DOHH2 (cell line): ENCODE results near the gene RGMA.

Source experiments
- H3F3A ChIP-seq: fragments of 200-600 bp; sonication (generic), shearing (Covaris generic); 2 replicates; pipeline ENCODE4 v1.6.0; 2016; ENCODE audit warnings: antibody characterized with exemption, mild to moderate bottlenecking; ENCODE audit not compliant: control insufficient read depth, insufficient read depth
- H3K27ac ChIP-seq: fragments of 200-600 bp; sonication (generic); 2 replicates; pipeline ENCODE4 v1.5.1; 2014; ENCODE audit warnings: low read depth, mild to moderate bottlenecking, low read length, moderate library complexity
- H3K27me3 ChIP-seq: fragments of 200-600 bp; sonication (generic); 2 replicates; pipeline ENCODE4 v1.6.1; 2014; ENCODE audit warnings: mild to moderate bottlenecking, low read length, mixed read lengths; ENCODE audit not compliant: control insufficient read depth
- H3K36me3 ChIP-seq: fragments of 200-600 bp; sonication (generic); 2 replicates; pipeline ENCODE4 v1.6.1; 2014; ENCODE audit warnings: mild to moderate bottlenecking, low read length, moderate library complexity, mixed read lengths; ENCODE audit not compliant: control insufficient read depth
- H3K4me1 ChIP-seq: fragments of 200-600 bp; sonication (generic); 2 replicates; pipeline ENCODE4 v1.6.1; 2014; ENCODE audit warnings: mild to moderate bottlenecking, low read length, mixed read lengths; ENCODE audit not compliant: control insufficient read depth
- H3K4me2 ChIP-seq: fragments of 200-600 bp; sonication (generic); 2 replicates; pipeline ENCODE4 v1.6.0; 2014; ENCODE audit warnings: mild to moderate bottlenecking, low read length, moderate library complexity
- H3K4me3 ChIP-seq: fragments of 200-600 bp; sonication (generic); 2 replicates; pipeline ENCODE4 v1.5.1; 2014; ENCODE audit warnings: mild to moderate bottlenecking, low read length, mixed read lengths
- H3K79me2 ChIP-seq: fragments of 200-600 bp; sonication (generic); 2 replicates; pipeline ENCODE4 v1.6.1; 2014; ENCODE audit warnings: mild to moderate bottlenecking, low read length, mixed read lengths; ENCODE audit not compliant: control insufficient read depth
- H3K9me2 ChIP-seq: fragments of 200-600 bp; sonication (generic); replicated peaks from 2 replicates; pipeline ENCODE4 v1.6.1; 2014; ENCODE audit warnings: mild to moderate bottlenecking, low read length, mixed read lengths; ENCODE audit not compliant: control insufficient read depth
- H3K9me3 ChIP-seq: fragments of 200-600 bp; sonication (generic); 2 replicates; pipeline ENCODE4 v1.6.1; 2014; ENCODE audit warnings: antibody characterized with exemption, low read length, mixed read lengths; ENCODE audit not compliant: control insufficient read depth, insufficient read depth
- H4K20me1 ChIP-seq: fragments of 200-600 bp; sonication (generic); 2 replicates; pipeline ENCODE4 v1.6.0; 2014; ENCODE audit warnings: low read depth, mild to moderate bottlenecking, antibody characterized with exemption, low read length, moderate library complexity; ENCODE audit not compliant: control insufficient read depth, insufficient read depth
- EZH2phosphoT487 ChIP-seq: fragments of 200-600 bp; sonication (generic); IDR thresholded peaks from 2 replicates; pipeline ENCODE4 v1.6.1; 2017; ENCODE audit warnings: borderline replicate concordance, mild to moderate bottlenecking, antibody characterized with exemption, low read length, moderate library complexity, mixed read lengths
- TF ChIP-seq, protein P1 (sequence below): fragments of 200-600 bp; sonication (generic); IDR thresholded peaks from one replicate; pipeline ENCODE4 v1.5.1; 2014; ENCODE audit warnings: antibody characterized with exemption, mild to moderate bottlenecking, low read depth, low read length; ENCODE audit not compliant: poor library complexity, severe bottlenecking

RGMA gene

DNA sequence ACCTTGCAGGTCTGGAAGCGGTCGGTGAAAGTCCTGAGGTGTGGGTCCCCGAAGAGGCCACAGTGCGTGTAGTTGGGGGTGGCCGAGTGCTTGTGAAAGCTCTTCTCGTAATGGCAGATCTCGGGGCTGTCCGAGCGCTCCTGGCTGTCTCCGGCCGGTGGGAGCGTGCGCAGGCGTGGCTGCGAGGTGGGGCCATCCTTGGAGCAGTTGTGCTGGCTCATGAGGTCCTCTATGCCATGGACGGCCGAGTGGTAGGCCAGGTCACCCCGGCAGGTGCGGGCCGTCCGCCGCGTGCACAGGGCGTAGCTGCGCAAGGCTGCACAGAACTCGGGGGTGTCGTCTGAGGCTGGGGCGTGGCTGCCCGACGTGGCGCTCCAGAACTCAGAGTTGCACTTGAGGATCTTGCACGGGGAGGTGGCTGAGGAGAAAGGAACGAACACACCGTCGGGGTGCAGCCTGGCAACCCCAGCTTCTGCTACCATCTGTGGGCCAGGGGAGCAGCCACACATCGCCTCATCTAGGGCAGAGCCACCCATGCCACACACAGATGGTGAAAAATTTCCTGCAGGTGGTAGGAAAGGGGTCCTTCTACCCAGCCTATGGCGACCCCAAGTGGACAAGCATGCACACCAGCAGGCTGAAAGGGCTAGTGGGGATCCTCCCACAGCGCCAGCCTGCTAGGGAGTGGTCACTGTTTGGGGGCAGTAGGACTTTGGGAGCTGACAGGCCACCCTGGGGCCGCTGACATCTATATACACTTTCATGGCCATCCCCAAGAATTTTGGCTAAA, 36.7 kb downstream of the RGMA start:
- no peaks in the 10 kb centered on the region for H3K9me2 ChIP-seq
- no peaks in the 10 kb centered on the region for H3K27me3 ChIP-seq
- H3K4me1 ChIP-seq, result peaks cover 5% of the 10 kb centered on the region; the same call in 1 of the 2 replicates
- H3K27ac ChIP-seq, result no peak overlapping the region
- no peaks in the 10 kb centered on the region for H3K79me2 ChIP-seq
- H3K4me3 ChIP-seq, result no peak overlapping the region
- no peaks in the 10 kb centered on the region for H3F3A ChIP-seq
- no peaks in the 10 kb centered on the region for H4K20me1 ChIP-seq
- H3K4me2 ChIP-seq, result no peak overlapping the region
- no peaks in the 10 kb centered on the region for H3K36me3 ChIP-seq
- no peaks in the 10 kb centered on the region for H3K9me3 ChIP-seq
- TF ChIP-seq, protein P1, sequence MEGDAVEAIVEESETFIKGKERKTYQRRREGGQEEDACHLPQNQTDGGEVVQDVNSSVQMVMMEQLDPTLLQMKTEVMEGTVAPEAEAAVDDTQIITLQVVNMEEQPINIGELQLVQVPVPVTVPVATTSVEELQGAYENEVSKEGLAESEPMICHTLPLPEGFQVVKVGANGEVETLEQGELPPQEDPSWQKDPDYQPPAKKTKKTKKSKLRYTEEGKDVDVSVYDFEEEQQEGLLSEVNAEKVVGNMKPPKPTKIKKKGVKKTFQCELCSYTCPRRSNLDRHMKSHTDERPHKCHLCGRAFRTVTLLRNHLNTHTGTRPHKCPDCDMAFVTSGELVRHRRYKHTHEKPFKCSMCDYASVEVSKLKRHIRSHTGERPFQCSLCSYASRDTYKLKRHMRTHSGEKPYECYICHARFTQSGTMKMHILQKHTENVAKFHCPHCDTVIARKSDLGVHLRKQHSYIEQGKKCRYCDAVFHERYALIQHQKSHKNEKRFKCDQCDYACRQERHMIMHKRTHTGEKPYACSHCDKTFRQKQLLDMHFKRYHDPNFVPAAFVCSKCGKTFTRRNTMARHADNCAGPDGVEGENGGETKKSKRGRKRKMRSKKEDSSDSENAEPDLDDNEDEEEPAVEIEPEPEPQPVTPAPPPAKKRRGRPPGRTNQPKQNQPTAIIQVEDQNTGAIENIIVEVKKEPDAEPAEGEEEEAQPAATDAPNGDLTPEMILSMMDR, result peak; percentile 50
- no peak for TF ChIP-seq EZH2phosphoT487

DNA sequence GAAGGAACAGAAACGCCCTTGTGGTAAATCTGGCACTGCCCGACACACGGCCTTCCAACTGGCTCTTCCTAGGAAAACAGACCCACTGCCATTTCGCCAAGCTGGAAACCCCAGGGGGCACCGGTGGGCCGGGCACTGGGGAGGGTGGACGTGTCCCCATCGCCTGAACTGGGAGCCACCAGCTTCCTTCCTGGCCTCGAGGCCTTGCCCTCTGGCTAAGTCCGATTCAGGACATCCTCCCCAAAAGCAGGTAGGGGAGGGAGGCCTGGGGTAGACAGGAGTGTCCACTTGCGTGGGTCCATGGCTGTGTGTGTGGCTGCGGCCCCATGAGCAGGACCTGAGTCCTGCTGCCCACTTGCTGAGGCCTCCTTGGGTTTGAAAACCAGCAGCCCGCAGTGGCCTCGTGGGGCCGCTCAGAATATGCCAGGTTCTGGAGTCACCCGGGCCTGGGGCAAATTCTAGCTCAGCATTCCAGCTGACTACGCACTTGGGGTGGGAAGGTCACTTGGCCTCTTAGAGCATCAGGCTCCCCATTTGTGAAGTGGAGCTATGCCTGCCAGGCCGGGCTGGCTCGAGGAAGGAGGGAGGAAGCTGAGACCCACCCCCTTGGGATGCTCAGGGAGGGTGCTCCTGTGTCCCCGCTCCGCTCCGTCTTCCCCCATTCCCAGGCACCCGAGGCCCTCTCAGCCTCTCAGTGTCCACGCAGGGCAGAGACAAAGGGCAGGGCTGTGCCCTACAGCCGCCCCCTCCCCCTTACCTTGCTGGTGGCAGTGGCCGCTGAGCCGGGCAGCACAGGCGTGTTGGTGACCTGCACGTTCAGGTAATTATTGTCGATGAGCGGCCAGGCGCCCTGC, 37.5 kb downstream of the RGMA start:
- H3K36me3 ChIP-seq, result no peaks in the 10 kb centered on the region
- no peaks in the 10 kb centered on the region for H3K9me3 ChIP-seq
- H3K27ac ChIP-seq, result no peak overlapping the region
- no peaks in the 10 kb centered on the region for H3K79me2 ChIP-seq
- no peaks in the 10 kb centered on the region for H3F3A ChIP-seq
- H3K9me2 ChIP-seq, result no peaks in the 10 kb centered on the region
- H3K4me1 ChIP-seq, result peaks cover 5% of the 10 kb centered on the region; the same call in 1 of the 2 replicates
- no peak overlapping the region for H3K4me2 ChIP-seq
- no peak for TF ChIP-seq EZH2phosphoT487
- TF ChIP-seq, protein P1, result no peak
- no peak overlapping the region for H3K4me3 ChIP-seq
- no peaks in the 10 kb centered on the region for H4K20me1 ChIP-seq
- no peaks in the 10 kb centered on the region for H3K27me3 ChIP-seq

DNA sequence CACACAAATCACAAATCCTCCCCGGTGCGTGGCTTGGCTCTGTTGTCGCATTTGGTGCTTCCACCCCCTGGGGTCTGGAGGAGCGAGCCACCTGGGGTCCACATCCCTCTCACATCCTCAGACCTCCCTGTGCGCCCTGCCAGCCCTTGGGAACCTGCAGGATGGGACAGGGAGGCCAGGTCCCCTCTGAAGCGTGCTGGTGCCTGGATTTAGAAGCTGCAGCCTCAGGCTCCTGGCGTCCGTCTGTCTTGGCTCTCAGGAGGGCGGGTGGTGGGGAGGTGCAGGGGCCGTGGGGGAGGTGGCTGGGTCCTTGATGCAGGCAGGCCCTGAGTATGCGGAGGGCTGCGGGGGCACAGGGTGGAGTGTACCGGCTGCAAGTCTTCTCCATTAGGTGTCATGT, 38.4 kb downstream of the RGMA start:
- H4K20me1 ChIP-seq, result no peaks in the 10 kb centered on the region
- H3K79me2 ChIP-seq, result no peaks in the 10 kb centered on the region
- no peak overlapping the region for H3K4me2 ChIP-seq
- TF ChIP-seq, protein P1, result no peak
- no peak for TF ChIP-seq EZH2phosphoT487
- no peaks in the 10 kb centered on the region for H3K36me3 ChIP-seq
- no peak overlapping the region for H3K27ac ChIP-seq
- no peaks in the 10 kb centered on the region for H3K27me3 ChIP-seq
- no peaks in the 10 kb centered on the region for H3K9me2 ChIP-seq
- no peaks in the 10 kb centered on the region for H3K9me3 ChIP-seq
- H3F3A ChIP-seq, result no peaks in the 10 kb centered on the region
- H3K4me1 ChIP-seq, result peaks cover 5% of the 10 kb centered on the region; the same call in 1 of the 2 replicates
- no peak overlapping the region for H3K4me3 ChIP-seq
